Stimulated activated naive CD8-positive, alpha-beta T cell treated with anti-CD3 and anti-CD28 coated beads, Interleukin-15, Interleukin-2, amounts not matched to agents 100 U/mL and 50 U/mL, for 24 hours (primary cell): ENCODE data around the gene PGLYRP4.
"Not testable (repeated sequence)": the region's sequence is repeated elsewhere in the genome, so short reads cannot be mapped to it uniquely, and the experiment has no call there.

ENCODE experiments used
- ATAC-seq: fragments of 150-1000 bp; cut with Tn5 transposase; one replicate; pipeline ENCODE4 v1.10.0; 2021
- DNase-seq: peaks from one replicate; pipeline ENCODE4 v3.0.0; 2021

The PGLYRP4 gene

DNA sequence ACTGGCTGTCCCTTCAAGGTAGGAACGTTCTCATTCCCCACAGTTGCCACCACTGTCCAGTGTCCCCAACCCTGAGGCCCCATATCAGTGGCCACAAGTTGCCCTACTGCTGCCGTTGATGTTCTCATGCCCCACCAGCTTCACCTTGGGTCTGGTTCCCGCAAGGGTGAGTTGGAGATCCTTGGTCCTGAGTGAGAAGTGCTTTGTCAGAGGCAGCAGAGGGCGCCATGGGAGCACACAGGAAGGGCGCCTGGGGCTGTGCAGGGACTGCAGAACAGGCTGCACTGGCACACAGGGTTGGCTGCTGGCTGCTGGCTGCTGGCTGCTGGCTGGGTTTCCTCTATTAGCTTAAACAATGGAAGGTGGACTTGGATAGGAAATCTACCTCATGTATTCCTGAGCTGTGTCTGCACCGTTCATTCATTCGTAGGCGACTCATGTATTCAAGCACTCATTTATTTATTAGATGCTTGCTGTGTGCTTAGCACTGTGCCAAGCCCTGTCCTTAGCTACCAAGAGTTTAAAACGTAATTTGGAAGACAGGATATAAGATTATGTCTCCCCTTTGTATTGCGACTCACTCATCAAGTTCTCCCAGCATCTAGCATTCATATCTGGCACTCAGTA lies 6.9 kb upstream of the PGLYRP4 start:
- DNase-seq (peak; percentile 45), ATAC-seq (peak; percentile 62)

- ATAC-seq (no peak), DNase-seq (no peak)
Observed at GRCh38 chr1:153354515-153355193, 6.0 kb upstream of the PGLYRP4 start.

GRCh38 chr1:153353226-153353947 lies 4.7 kb upstream of the PGLYRP4 start:
- DNase-seq = no peak

DNA sequence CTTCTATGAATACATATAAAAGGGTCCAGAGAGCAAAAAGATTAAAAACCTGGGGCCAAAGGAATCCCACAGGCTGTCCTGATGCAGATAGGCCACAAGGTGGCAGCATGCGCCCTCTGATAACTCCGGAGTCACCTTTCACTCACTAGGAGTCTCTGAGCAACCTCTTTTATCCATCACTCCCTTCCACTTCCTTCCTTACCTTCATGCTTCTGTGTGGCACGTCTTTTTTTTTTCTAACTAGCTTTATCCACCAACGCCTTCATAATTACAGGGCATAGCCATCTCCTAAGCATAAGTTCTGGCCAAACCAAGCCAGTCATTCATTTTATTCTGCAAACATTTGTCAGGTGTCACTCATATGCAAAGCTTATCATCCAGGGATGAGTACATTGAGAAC lies 3.9 kb upstream of the PGLYRP4 start:
- DNase-seq (peak; percentile 66), ATAC-seq (no peak)

More at GRCh38 chr1:153353226-153353947, 4.7 kb upstream of the PGLYRP4 start:
- ATAC-seq = no peak

DNA sequence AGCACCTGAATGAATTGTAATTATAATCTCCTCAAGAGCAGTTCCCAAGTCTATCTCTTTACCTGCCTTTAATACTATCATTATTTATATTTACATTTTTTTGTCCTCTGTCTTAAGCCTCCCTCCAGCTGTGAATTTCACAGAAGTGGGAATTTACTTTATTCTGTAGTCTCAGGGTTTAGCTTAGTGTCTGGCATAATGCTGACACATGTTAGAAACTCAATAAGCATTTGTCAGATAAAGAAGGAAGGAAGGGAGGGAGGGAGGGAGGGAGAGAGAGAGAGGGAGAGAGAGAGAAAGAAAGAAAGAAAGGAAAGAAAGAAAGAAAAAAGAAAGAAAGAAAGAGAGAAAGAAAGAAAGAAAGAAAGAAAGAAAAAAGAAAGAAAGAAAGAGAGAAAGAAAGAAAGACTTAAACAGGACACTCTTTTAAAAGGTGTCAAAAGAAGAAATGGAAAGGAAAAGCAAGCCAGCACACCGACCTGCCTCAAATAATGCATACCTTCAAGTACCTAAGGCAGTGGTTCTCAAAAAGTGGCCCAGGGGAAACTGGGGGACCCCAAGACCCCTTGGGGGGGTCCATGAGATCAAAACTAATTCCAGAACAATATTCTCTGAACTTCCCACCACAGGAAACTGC lies 1.8 kb upstream of the PGLYRP4 start:
- no peak for ATAC-seq
- no peak for DNase-seq

DNA sequence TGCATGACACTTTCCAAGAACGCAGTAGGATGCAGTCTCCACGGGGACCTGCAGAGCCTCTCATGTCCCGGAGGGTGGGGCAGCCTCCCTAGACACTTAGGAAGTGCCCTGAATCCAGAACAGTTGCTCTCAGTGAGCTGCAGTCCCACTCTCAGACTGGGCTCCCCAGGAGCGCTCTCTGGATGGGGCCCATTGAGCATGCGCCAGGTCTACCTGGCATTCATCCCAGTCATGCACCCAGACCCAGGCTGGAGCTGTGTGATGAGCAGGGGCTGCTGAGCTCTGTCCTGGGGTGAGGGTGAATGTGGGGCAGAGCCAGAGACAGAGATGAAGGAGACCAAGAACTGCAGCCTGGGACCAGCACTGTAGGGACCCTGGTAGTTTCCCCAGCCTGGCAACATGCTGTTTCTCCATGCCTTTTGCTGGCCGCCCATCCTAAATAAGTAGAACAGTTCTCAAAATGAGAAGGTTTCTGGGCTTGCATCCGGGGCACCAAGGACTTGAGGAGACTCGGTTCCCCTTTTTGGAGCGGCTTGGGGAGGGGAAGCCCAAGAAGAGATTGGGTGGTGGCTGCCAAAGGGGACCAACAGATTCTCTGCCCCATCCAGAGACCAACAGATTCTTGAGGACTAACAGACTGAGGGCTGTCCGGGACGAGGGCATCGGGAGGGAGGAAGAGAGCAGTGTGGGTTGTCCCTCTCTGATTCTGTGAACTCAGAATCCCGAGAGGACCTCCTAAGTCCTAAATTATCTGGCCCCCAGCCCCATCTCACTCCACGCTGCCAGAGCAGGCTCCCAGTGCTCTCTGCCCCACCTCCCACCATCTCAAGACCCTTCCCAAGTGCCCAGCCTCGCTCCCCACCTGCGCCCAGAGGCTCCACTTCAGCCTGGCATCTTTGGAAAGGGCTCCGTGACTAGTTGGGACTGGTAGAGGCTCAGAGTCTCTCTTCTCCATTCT lies 1.0 kb upstream of the PGLYRP4 start:
- DNase-seq (no peak), ATAC-seq (no peak)

DNA sequence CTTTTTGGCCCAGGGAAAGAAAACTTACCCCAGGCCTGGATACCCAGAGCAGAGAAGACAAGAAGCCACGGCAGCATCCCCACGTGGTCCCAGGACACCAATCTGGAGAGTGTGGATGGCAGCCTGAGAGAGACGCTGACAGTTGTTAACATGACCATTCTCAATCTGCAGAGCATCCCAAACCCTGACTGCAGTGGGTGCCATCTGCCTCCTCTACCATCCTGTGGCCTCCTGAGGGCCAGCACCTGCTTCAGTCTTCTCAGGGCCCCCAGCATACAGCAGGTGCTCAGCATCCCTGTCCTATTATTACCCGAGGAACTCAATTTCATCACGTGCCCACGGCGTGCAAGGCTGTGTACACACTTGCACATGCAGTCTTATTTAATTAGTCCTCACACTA lies 785 bp downstream of the PGLYRP4 start:
- DNase-seq (no peak), ATAC-seq (no peak)

GRCh38 chr1:153347049-153347448 lies 1.6 kb downstream of the PGLYRP4 start:
- not testable (repeated sequence) for ATAC-seq, DNase-seq

DNA sequence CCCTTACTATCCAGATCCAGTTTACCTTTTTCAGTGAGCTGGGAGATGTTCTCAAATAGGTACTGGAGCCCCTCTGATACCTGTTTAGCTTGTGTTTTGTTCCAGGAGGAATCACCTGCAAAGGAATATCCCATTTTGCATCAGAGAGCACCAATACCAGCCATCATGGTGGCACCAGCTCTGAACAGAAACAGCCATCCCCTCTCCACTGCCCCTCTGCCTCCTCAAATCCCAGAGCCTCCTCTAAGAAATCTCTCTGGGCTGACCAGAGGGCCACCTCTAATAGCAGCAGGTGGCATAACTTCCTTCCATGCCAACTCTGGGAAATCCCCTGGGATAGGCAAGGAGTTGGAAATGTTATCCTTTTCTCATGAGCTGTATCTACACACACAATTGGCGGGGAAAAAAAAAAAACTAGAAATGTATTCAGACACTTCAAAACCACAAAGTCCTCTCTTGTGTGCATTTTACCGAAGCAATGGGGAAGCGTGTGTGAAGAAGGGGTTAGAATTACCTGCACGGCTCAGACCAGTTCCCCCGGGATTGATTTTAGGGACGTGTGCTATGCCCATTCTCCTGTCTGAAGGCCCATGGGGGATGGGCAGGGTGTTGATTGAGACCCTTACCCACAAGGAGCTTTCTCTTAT lies 2.4 kb downstream of the PGLYRP4 start:
- DNase-seq (no peak), ATAC-seq (no peak)

GRCh38 chr1:153345187-153346076 lies 3.2 kb downstream of the PGLYRP4 start:
- ATAC-seq (peak; percentile 38), DNase-seq (peak; percentile 14)

- no peak for DNase-seq
Observed at GRCh38 chr1:153344718-153345025, 4.0 kb downstream of the PGLYRP4 start.

DNA sequence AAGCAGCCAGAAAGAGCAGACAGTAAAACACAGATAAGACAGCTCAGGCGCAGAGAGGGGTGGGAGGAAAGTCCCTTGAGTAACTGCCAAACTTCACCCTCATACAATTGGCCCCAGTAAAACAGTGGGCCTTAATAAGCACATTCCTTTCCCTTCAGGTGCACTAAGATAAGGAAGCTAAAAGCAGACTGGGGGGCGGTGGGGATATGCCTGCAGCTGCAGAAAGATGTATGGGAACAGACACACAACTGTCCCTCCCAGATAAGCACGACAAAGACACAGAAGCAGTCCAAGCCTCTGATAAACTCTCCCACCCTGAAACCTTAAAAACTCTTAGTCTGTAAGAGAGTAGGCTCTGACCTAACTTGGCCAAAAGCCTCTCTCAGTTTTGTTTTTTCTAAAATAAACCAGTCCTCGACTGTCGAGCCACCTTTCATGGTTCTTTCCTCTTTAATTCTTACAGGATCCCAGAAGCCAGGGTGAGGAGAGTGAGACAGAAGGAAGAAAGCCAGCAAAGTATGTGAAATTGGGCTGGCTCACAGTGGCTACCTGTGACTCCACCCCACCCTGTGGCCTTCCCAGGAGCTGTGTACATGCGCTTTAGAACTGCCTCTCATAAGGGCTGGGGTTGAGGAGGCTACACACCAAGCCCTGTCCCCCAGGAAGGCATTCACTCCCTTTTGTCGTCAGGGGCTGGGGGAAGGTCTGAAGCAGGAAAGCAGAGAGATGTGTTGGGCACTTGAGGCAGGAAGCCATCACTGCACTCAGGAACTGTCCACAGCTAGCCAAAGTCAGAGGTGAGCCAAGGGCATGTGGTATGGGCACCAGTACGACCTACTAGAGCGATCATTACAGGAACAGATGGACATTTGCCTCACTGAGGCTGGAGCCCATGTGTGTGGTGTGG lies 4.6 kb downstream of the PGLYRP4 start:
- ATAC-seq (no peak), DNase-seq (no peak)

More at GRCh38 chr1:153344718-153345025, 4.0 kb downstream of the PGLYRP4 start:
- ATAC-seq = no peak

GRCh38 chr1:153343040-153343681 lies 5.5 kb downstream of the PGLYRP4 start:
- DNase-seq (no peak), ATAC-seq (no peak)

- DNase-seq (no peak), ATAC-seq (no peak)
Observed at GRCh38 chr1:153342178-153342577, 6.5 kb downstream of the PGLYRP4 start.

- no peak for ATAC-seq
- DNase-seq = no peak
Observed at GRCh38 chr1:153341431-153341934, 7.2 kb downstream of the PGLYRP4 start.

DNA sequence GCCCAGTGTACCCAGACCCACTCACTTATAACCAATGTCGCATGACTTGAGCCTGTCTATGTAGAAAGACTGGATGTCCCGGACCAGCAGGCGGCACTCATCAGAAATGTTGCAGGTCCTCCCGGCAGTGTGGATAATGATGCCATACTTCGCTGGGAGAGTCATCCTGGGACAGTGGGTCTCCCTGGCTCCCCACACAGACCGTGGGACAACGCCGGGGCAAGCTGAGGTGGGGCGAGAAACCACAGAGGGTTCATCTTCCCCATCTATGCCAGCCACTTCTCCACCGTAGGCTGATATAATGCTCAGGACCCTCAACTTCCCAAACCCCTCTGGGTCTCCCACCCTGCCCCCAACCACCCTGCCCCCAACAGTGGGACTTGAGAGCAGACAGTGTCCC lies 8.3 kb downstream of the PGLYRP4 start:
- ATAC-seq (no peak), DNase-seq (no peak)

- DNase-seq (no peak), ATAC-seq (no peak)
Observed at GRCh38 chr1:153339802-153340201, 8.8 kb downstream of the PGLYRP4 start.
